HEK293T (cell line): ENCODE results near the gene RBCK1.
"Not testable (repeated sequence)": the region's sequence is repeated elsewhere in the genome, so short reads cannot be mapped to it uniquely, and the experiment has no call there.

ENCODE experiments used
- CTCF ChIA-PET: fragments of 350-600 bp; formaldehyde crosslinking; extraction: SDS; loops from one replicate; lab custom pipeline; 2021; ENCODE audit warnings: antibody characterized with exemption, inconsistent platforms; lab: Yijun Ruan, JAX
- POLR2A ChIA-PET: fragments of 350-600 bp; formaldehyde crosslinking; extraction: SDS; loops from one replicate; lab custom pipeline; 2020; ENCODE audit warnings: antibody characterized with exemption, inconsistent platforms; lab: Yijun Ruan, JAX
- DNase-seq: peaks from one replicate; pipeline ENCODE4 v3.0.0; 2012; ENCODE audit warnings: mixed read lengths; ENCODE audit errors: extremely low spot score
- ARNT ChIP-seq: fragments of 450-650 bp; IDR thresholded peaks from 2 replicates; pipeline ENCODE4 v1.6.1; 2017; ENCODE audit warnings: mild to moderate bottlenecking
- BHLHE40 ChIP-seq: fragments of 450-650 bp; IDR thresholded peaks from 2 replicates; pipeline ENCODE4 v1.6.1; 2016; ENCODE audit warnings: mild to moderate bottlenecking, moderate library complexity, borderline replicate concordance
- CTBP1 ChIP-seq: fragments of 450-650 bp; IDR thresholded peaks from 2 replicates; pipeline ENCODE4 v1.6.1; 2016; ENCODE audit warnings: borderline replicate concordance
- ELF4 ChIP-seq: fragments of 450-650 bp; IDR thresholded peaks from 2 replicates; pipeline ENCODE4 v1.6.1; 2017; ENCODE audit warnings: antibody characterized with exemption
- FOXA1 ChIP-seq: fragments of 450-650 bp; IDR thresholded peaks from 2 replicates; pipeline ENCODE4 v1.6.1; 2016; ENCODE audit warnings: mild to moderate bottlenecking
- FOXK2 ChIP-seq: fragments of 450-650 bp; IDR thresholded peaks from 2 replicates; pipeline ENCODE4 v1.6.1; 2016; ENCODE audit warnings: mild to moderate bottlenecking
- FOXM1 ChIP-seq: fragments of 450-650 bp; IDR thresholded peaks from 2 replicates; pipeline ENCODE4 v1.6.1; 2017; ENCODE audit warnings: mild to moderate bottlenecking, borderline replicate concordance
- HDGF ChIP-seq: fragments of 450-650 bp; IDR thresholded peaks from 2 replicates; pipeline ENCODE4 v1.6.1; 2017; ENCODE audit warnings: antibody characterized with exemption, borderline replicate concordance
- L3MBTL2 ChIP-seq: fragments of 450-650 bp; conservative IDR thresholded peaks from 2 replicates; pipeline ENCODE4 v1.6.1; 2016; ENCODE audit warnings: mild to moderate bottlenecking
- LEF1 ChIP-seq: fragments of 450-650 bp; IDR thresholded peaks from 2 replicates; pipeline ENCODE4 v1.6.1; 2017; ENCODE audit warnings: mild to moderate bottlenecking, borderline replicate concordance
- NFRKB ChIP-seq: fragments of 450-650 bp; IDR thresholded peaks from 2 replicates; pipeline ENCODE4 v1.6.1; 2016; ENCODE audit warnings: mild to moderate bottlenecking, moderate library complexity
- PKNOX1 ChIP-seq: fragments of 450-650 bp; IDR thresholded peaks from 2 replicates; pipeline ENCODE4 v1.6.1; 2016
- SP1 ChIP-seq: fragments of 450-650 bp; IDR thresholded peaks from 2 replicates; pipeline ENCODE4 v1.6.1; 2017
- SUZ12 ChIP-seq: fragments of 450-650 bp; IDR thresholded peaks from 2 replicates; pipeline ENCODE4 v1.6.1; 2016; ENCODE audit warnings: mild to moderate bottlenecking
- TARDBP ChIP-seq: fragments of 450-650 bp; IDR thresholded peaks from 2 replicates; pipeline ENCODE4 v1.6.1; 2016
- ZNF384 ChIP-seq: fragments of 450-650 bp; IDR thresholded peaks from 2 replicates; pipeline ENCODE4 v1.6.1; 2016

RBCK1 gene

GRCh38 chr20:387520-387919 is 20.6 kb upstream of the RBCK1 start:
- DNase-seq, result no peak
- ChIA-PET POLR2A (interaction anchor here (0.5 kb wide), 1 partner anchor 42 kb away, joined by 3 read pairs; no protein-coding TSS in a partner anchor), CTCF (no interaction called here)
- no peak for TF ChIP-seq FOXK2
- TF ChIP-seq SUZ12, result no peak
- no peak for TF ChIP-seq PKNOX1
- TF ChIP-seq ELF4, result no peak
- TF ChIP-seq SP1, result no peak
- no peak for TF ChIP-seq LEF1

- POLR2A ChIA-PET, result interaction anchor here (1.3 kb wide), 1 partner anchor 19 kb away, joined by 3 read pairs; no protein-coding TSS in a partner anchor
- DNase-seq, result no peak
- TF ChIP-seq ZNF384 (no peak), CTBP1 (no peak), TARDBP (no peak), SUZ12 (no peak), SP1 (no peak), HDGF (no peak), LEF1 (no peak), ELF4 (no peak), NFRKB (no peak), L3MBTL2 (no peak), FOXM1 (no peak), FOXA1 (no peak), FOXK2 (no peak), BHLHE40 (no peak), ARNT (no peak), PKNOX1 (no peak)
- CTCF ChIA-PET, result no interaction called here
Observed at GRCh38 chr20:388034-388994, 19.8 kb upstream of the RBCK1 start.

- POLR2A ChIA-PET, result interaction anchor here (1.3 kb wide), 1 partner anchor 18 kb away, joined by 3 read pairs; no protein-coding TSS in a partner anchor
- CTCF ChIA-PET, result no interaction called here
- TF ChIP-seq HDGF (no peak), SUZ12 (no peak), LEF1 (no peak), ZNF384 (no peak), NFRKB (no peak), FOXK2 (no peak), BHLHE40 (no peak), ARNT (no peak), ELF4 (no peak), SP1 (no peak), L3MBTL2 (no peak), FOXA1 (no peak), TARDBP (no peak), FOXM1 (no peak), PKNOX1 (no peak), CTBP1 (no peak)
- DNase-seq, result no peak
Observed at GRCh38 chr20:389220-389619, 18.9 kb upstream of the RBCK1 start.

GRCh38 chr20:391041-391711 is 16.9 kb upstream of the RBCK1 start:
- no peak for DNase-seq
- TF ChIP-seq FOXK2 (no peak), SP1 (no peak), PKNOX1 (no peak), FOXM1 (no peak), SUZ12 (no peak), CTBP1 (no peak), TARDBP (no peak)
- ChIA-PET CTCF (no interaction called here), POLR2A (interaction anchor here (1.2 kb wide), 1 partner anchor 16 kb away, joined by 3 read pairs; no protein-coding TSS in a partner anchor)

- POLR2A ChIA-PET, result interaction anchor here (2.2 kb wide), 1 partner anchor 14 kb away, joined by 5 read pairs; no protein-coding TSS in a partner anchor
- CTCF ChIA-PET, DNase-seq: not testable (repeated sequence)
Observed at GRCh38 chr20:393296-393695, 14.8 kb upstream of the RBCK1 start.
